ENCODE data around the gene ARFGEF3. TPM values are rescaled to one million over a fixed set of nuclear protein-coding genes. Genes with fewer than 3 reads are reported as not detected.

ARFGEF3 gene
- total RNA-seq, 6 experiments from 2014 or later, result 0.06 to 0.19 (median 0.08) TPM

GRCh38 chr6:138331444-138331843 lies 169.7 kb downstream of the ARFGEF3 start:
- no peak for TF ChIP-seq CTCF (IDR thresholded peaks at IDR 0.05)
- H3K4me1 Mint-ChIP-seq (ENCODE audit: low read depth), result no peaks in the 10 kb centered on the region
- DNase-seq, result no peak
- H3K9me3 Mint-ChIP-seq, result peaks cover 4% of the 10 kb centered on the region; the same call in 1 of the 2 replicates
- no peaks in the 10 kb centered on the region for H3K36me3 Mint-ChIP-seq (ENCODE audit: low read depth)
- H3K27me3 Mint-ChIP-seq (ENCODE audit: insufficient read depth), result peaks cover 12% of the 10 kb centered on the region; the same call in 1 of the 2 replicates
- H3K4me3 Mint-ChIP-seq, result no peak overlapping the region
- no peak overlapping the region for H3K27ac Mint-ChIP-seq

- DNase-seq, result no peak
- no peaks in the 10 kb centered on the region for H3K36me3 Mint-ChIP-seq (ENCODE audit: low read depth)
- H3K27ac Mint-ChIP-seq, result no peak overlapping the region
- H3K9me3 Mint-ChIP-seq, result peaks cover 4% of the 10 kb centered on the region; the same call in 1 of the 2 replicates
- no peak overlapping the region for H3K4me3 Mint-ChIP-seq
- no peak for TF ChIP-seq CTCF (IDR thresholded peaks at IDR 0.05)
- H3K4me1 Mint-ChIP-seq (ENCODE audit: low read depth), result no peaks in the 10 kb centered on the region
- peaks cover 12% of the 10 kb centered on the region; the same call in 1 of the 2 replicates for H3K27me3 Mint-ChIP-seq (ENCODE audit: insufficient read depth)
Measured at GRCh38 chr6:138331984-138332383, 170.2 kb downstream of the ARFGEF3 start.

GRCh38 chr6:138334000-138334399 lies 172.3 kb downstream of the ARFGEF3 start:
- Mint-ChIP-seq H3K27me3 (ENCODE audit: insufficient read depth) (peaks cover 14% of the 10 kb centered on the region), H3K4me1 (ENCODE audit: low read depth) (no peaks in the 10 kb centered on the region), H3K36me3 (ENCODE audit: low read depth) (no peaks in the 10 kb centered on the region), H3K4me3 (no peak overlapping the region), H3K9me3 (peaks cover 4% of the 10 kb centered on the region; the same call in 1 of the 2 replicates), H3K27ac (no peak overlapping the region)
- DNase-seq, result no peak
- no peak for TF ChIP-seq CTCF (IDR thresholded peaks at IDR 0.05)

- Mint-ChIP-seq H3K9me3 (peaks cover 4% of the 10 kb centered on the region; the same call in 1 of the 2 replicates), H3K36me3 (ENCODE audit: low read depth) (no peaks in the 10 kb centered on the region)
- no peak for DNase-seq
Measured at GRCh38 chr6:138334963-138335362, 173.2 kb downstream of the ARFGEF3 start.

GRCh38 chr6:138336221-138336620 lies 174.5 kb downstream of the ARFGEF3 start:
- DNase-seq, result no peak
- no peak for TF ChIP-seq CTCF (IDR thresholded peaks at IDR 0.05)
- Mint-ChIP-seq H3K9me3 (peaks cover 4% of the 10 kb centered on the region; the same call in 1 of the 2 replicates), H3K4me3 (no peak overlapping the region), H3K4me1 (ENCODE audit: low read depth) (no peaks in the 10 kb centered on the region), H3K27ac (no peak overlapping the region), H3K27me3 (ENCODE audit: insufficient read depth) (peaks cover 21% of the 10 kb centered on the region), H3K36me3 (ENCODE audit: low read depth) (no peaks in the 10 kb centered on the region)

More at GRCh38 chr6:138334963-138335362, 173.2 kb downstream of the ARFGEF3 start:
- Mint-ChIP-seq H3K27ac (no peak overlapping the region), H3K27me3 (ENCODE audit: insufficient read depth) (peaks cover 21% of the 10 kb centered on the region), H3K4me1 (ENCODE audit: low read depth) (no peaks in the 10 kb centered on the region), H3K4me3 (no peak overlapping the region)
- TF ChIP-seq CTCF (IDR thresholded peaks at IDR 0.05), result no peak
